ENCODE data around the gene FGR.

DNA sequence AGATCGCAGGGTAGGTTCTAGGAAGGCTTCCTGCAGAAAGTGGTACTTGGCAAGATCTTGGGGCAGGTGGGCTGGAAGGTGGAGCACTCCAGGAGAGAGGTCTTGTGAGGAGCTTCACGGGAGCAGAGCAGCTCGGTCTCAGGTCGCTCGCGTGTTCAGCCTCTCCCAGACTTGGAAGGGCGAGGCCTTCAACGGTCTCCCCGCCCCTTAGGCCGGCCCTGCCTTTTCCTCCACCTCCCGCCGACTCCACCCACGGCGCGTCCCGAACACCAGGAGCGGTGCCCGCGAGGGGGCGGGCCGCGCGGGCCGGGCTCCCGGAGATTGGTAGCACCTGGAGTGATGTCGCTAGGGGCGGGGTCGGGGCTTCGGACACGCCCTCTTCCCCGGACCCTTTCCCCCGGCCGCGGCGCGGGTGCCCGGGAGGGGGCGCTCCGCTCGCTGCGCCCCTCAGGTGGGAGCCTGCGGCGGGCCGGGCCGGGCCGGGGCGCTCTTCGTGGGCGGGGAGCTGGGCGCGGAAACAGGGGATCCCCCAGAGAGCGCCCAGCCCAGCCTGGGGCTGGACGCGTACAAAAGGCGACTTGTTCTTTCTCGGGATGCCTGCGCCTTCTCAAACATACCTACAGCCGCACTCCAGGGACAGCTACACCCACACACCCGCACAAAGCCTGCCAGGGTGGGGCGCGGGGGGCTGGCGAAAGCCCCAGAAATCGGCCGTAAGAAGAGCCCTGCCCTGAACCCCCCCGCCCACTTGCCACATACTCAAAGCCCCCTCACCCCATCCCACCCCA lies 66.5 kb downstream of the FGR start:
- TF ChIP-seq POLR2A (IDR thresholded peaks at IDR 0.05; ENCODE audit: low read depth, low read length) (no peak), TAF1 (IDR thresholded peaks at IDR 0.05; ENCODE audit: low read depth, low read length) (no peak), POLR2AphosphoS5 (IDR thresholded peaks at IDR 0.05; ENCODE audit: low read depth, low read length) (no peak), SPI1 (IDR thresholded peaks at IDR 0.05; ENCODE audit: low read depth, low read length) (no peak)
